Measurements from ENCODE around the gene PDZRN4.
"Not testable (repeated sequence)": the region's sequence is repeated elsewhere in the genome, so short reads cannot be mapped to it uniquely, and the experiment has no call there.

PDZRN4 gene

GRCh38 chr12:41277946-41278267 lies 89.8 kb downstream of the PDZRN4 start:
- Histone ChIP-seq H2AFZ (ENCODE audit: low read length) (no peak overlapping the region), H4K20me1 (ENCODE audit: insufficient read depth, low read length, poor library complexity, severe bottlenecking) (no peaks in the 10 kb centered on the region), H3K4me1 (ENCODE audit: insufficient read depth, low read length, poor library complexity, severe bottlenecking) (peaks cover 21% of the 10 kb centered on the region), H3K4me3 (ENCODE audit: low read length, poor library complexity, severe bottlenecking) (no peak overlapping the region), H3K27me3 (ENCODE audit: insufficient read depth, low read length, poor library complexity, severe bottlenecking) (no peaks in the 10 kb centered on the region), H3K9ac (ENCODE audit: low read depth, low read length, poor library complexity, severe bottlenecking) (no peak overlapping the region), H3K36me3 (ENCODE audit: insufficient read depth, low read length) (no peaks in the 10 kb centered on the region), H3K79me2 (ENCODE audit: insufficient read depth, low read length) (no peaks in the 10 kb centered on the region), H3K9me2 (replicated peaks; ENCODE audit: low read depth, low read length) (no peaks in the 10 kb centered on the region), H3K9me3 (ENCODE audit: insufficient read depth, low read depth, low read length) (no peaks in the 10 kb centered on the region; the same call in 1 of the 2 replicates), H3F3A (ENCODE audit: low read depth) (no peaks in the 10 kb centered on the region), H3K4me2 (ENCODE audit: low read depth, low read length, poor library complexity, severe bottlenecking) (no peak overlapping the region)
- TF ChIP-seq, protein P1, sequence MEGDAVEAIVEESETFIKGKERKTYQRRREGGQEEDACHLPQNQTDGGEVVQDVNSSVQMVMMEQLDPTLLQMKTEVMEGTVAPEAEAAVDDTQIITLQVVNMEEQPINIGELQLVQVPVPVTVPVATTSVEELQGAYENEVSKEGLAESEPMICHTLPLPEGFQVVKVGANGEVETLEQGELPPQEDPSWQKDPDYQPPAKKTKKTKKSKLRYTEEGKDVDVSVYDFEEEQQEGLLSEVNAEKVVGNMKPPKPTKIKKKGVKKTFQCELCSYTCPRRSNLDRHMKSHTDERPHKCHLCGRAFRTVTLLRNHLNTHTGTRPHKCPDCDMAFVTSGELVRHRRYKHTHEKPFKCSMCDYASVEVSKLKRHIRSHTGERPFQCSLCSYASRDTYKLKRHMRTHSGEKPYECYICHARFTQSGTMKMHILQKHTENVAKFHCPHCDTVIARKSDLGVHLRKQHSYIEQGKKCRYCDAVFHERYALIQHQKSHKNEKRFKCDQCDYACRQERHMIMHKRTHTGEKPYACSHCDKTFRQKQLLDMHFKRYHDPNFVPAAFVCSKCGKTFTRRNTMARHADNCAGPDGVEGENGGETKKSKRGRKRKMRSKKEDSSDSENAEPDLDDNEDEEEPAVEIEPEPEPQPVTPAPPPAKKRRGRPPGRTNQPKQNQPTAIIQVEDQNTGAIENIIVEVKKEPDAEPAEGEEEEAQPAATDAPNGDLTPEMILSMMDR (conservative IDR thresholded peaks at IDR 0.05; ENCODE audit: low read length) = no peak
- no peak for TF ChIP-seq EZH2phosphoT487 (IDR thresholded peaks at IDR 0.05; ENCODE audit: borderline replicate concordance)

- not testable (repeated sequence) for H3K9ac ChIP-seq (ENCODE audit: low read depth, low read length, poor library complexity, severe bottlenecking); H3K4me3 ChIP-seq (ENCODE audit: low read length, poor library complexity, severe bottlenecking); H3K4me2 ChIP-seq (ENCODE audit: low read depth, low read length, poor library complexity, severe bottlenecking); H2AFZ ChIP-seq (ENCODE audit: low read length); H3K9me2 ChIP-seq (replicated peaks; ENCODE audit: low read depth, low read length); H3K27me3 ChIP-seq (ENCODE audit: insufficient read depth, low read length, poor library complexity, severe bottlenecking); H4K20me1 ChIP-seq (ENCODE audit: insufficient read depth, low read length, poor library complexity, severe bottlenecking); H3K9me3 ChIP-seq (ENCODE audit: insufficient read depth, low read depth, low read length); H3K79me2 ChIP-seq (ENCODE audit: insufficient read depth, low read length); H3K36me3 ChIP-seq (ENCODE audit: insufficient read depth, low read length); H3F3A ChIP-seq (ENCODE audit: low read depth)
- H3K4me1 ChIP-seq (ENCODE audit: insufficient read depth, low read length, poor library complexity, severe bottlenecking) = peaks cover 13% of the 10 kb centered on the region
Measured at GRCh38 chr12:41280341-41281095, 92.4 kb downstream of the PDZRN4 start.

DNA sequence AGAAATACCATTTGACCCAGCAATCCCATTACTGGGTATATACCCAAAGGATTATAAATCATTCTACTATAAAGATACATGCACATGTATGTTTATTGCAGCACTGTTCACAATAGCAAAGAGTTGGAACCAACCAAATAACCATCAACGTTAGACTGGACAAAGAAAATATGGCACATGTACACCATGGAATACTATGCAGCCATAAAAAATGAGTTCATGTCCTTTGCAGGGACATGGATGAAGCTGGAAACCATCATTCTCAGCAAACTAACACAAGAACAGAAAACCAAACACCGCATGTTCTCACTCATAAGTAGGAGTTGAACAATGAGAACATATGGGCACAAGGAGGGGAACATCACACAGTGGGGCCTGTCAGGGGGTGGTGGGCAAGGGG lies 97.3 kb downstream of the PDZRN4 start:
- H3F3A ChIP-seq (ENCODE audit: low read depth); H3K4me3 ChIP-seq (ENCODE audit: low read length, poor library complexity, severe bottlenecking); H3K4me2 ChIP-seq (ENCODE audit: low read depth, low read length, poor library complexity, severe bottlenecking); H3K36me3 ChIP-seq (ENCODE audit: insufficient read depth, low read length); H3K9ac ChIP-seq (ENCODE audit: low read depth, low read length, poor library complexity, severe bottlenecking); H3K27me3 ChIP-seq (ENCODE audit: insufficient read depth, low read length, poor library complexity, severe bottlenecking); H2AFZ ChIP-seq (ENCODE audit: low read length); H4K20me1 ChIP-seq (ENCODE audit: insufficient read depth, low read length, poor library complexity, severe bottlenecking); H3K9me3 ChIP-seq (ENCODE audit: insufficient read depth, low read depth, low read length); H3K9me2 ChIP-seq (replicated peaks; ENCODE audit: low read depth, low read length); H3K79me2 ChIP-seq (ENCODE audit: insufficient read depth, low read length): not testable (repeated sequence)
- H3K4me1 ChIP-seq (ENCODE audit: insufficient read depth, low read length, poor library complexity, severe bottlenecking) = peaks cover 24% of the 10 kb centered on the region

GRCh38 chr12:41286426-41286825 lies 98.3 kb downstream of the PDZRN4 start:
- Histone ChIP-seq H3K4me2 (ENCODE audit: low read depth, low read length, poor library complexity, severe bottlenecking) (no peak overlapping the region), H3K36me3 (ENCODE audit: insufficient read depth, low read length) (no peaks in the 10 kb centered on the region), H3K9me2 (replicated peaks; ENCODE audit: low read depth, low read length) (no peaks in the 10 kb centered on the region), H3K9ac (ENCODE audit: low read depth, low read length, poor library complexity, severe bottlenecking) (no peak overlapping the region), H3K79me2 (ENCODE audit: insufficient read depth, low read length) (no peaks in the 10 kb centered on the region), H3K4me1 (ENCODE audit: insufficient read depth, low read length, poor library complexity, severe bottlenecking) (peaks cover 24% of the 10 kb centered on the region), H2AFZ (ENCODE audit: low read length) (peak overlapping the region; percentile 58), H3K9me3 (ENCODE audit: insufficient read depth, low read depth, low read length) (no peaks in the 10 kb centered on the region; the same call in 1 of the 2 replicates), H3K4me3 (ENCODE audit: low read length, poor library complexity, severe bottlenecking) (no peak overlapping the region), H3K27me3 (ENCODE audit: insufficient read depth, low read length, poor library complexity, severe bottlenecking) (no peaks in the 10 kb centered on the region), H3F3A (ENCODE audit: low read depth) (no peaks in the 10 kb centered on the region; the same call in 1 of the 2 replicates), H4K20me1 (ENCODE audit: insufficient read depth, low read length, poor library complexity, severe bottlenecking) (no peaks in the 10 kb centered on the region)
- no peak for TF ChIP-seq EZH2phosphoT487 (IDR thresholded peaks at IDR 0.05; ENCODE audit: borderline replicate concordance)
- TF ChIP-seq, protein P1 (conservative IDR thresholded peaks at IDR 0.05; ENCODE audit: low read length) = no peak
